Osteocyte (in vitro differentiated cells): ENCODE measurements around the gene STING1. TPM values are rescaled to one million over a fixed set of nuclear protein-coding genes. Genes with fewer than 3 reads are reported as not detected.

Source experiments
- DNase-seq: peaks from one replicate; pipeline ENCODE4 v3.0.0; 2021; ENCODE audit warnings: mixed read lengths; ENCODE audit not compliant: unreplicated experiment; ENCODE audit errors: extremely low spot score
- H3K27ac Mint-ChIP-seq: one replicate; pipeline ENCODE4 v1.8.0; 2021; ENCODE audit warnings: mild to moderate bottlenecking, mixed read lengths; ENCODE audit not compliant: unreplicated experiment
- H3K27me3 Mint-ChIP-seq: one replicate; pipeline ENCODE4 v1.8.0; 2021; ENCODE audit warnings: mixed read lengths; ENCODE audit not compliant: unreplicated experiment
- H3K36me3 Mint-ChIP-seq: one replicate; pipeline ENCODE4 v1.8.0; 2021; ENCODE audit warnings: mixed read lengths; ENCODE audit not compliant: unreplicated experiment
- H3K4me1 Mint-ChIP-seq: one replicate; pipeline ENCODE4 v1.8.0; 2021; ENCODE audit warnings: mixed read lengths; ENCODE audit not compliant: unreplicated experiment
- H3K4me3 Mint-ChIP-seq: one replicate; pipeline ENCODE4 v1.8.0; 2021; ENCODE audit warnings: mild to moderate bottlenecking, moderate library complexity, mixed read lengths; ENCODE audit not compliant: unreplicated experiment
- H3K9me3 Mint-ChIP-seq: one replicate; pipeline ENCODE4 v1.8.0; 2021; ENCODE audit warnings: mixed read lengths; ENCODE audit not compliant: unreplicated experiment
- CTCF ChIP-seq: fragments of 200-600 bp; sonication (generic); IDR thresholded peaks from 2 replicates; pipeline ENCODE4 v1.5.0; 2021; ENCODE audit warnings: antibody characterized with exemption, mild to moderate bottlenecking, moderate library complexity
- total RNA-seq: library from RNA; stranded (reverse); gene quantifications from 2 replicates; pipeline ENCODE4 v1.2.1, GENCODE V29; 2021

The STING1 gene
- total RNA-seq, 1 donor from 2014 or later = 61.6 TPM

DNA sequence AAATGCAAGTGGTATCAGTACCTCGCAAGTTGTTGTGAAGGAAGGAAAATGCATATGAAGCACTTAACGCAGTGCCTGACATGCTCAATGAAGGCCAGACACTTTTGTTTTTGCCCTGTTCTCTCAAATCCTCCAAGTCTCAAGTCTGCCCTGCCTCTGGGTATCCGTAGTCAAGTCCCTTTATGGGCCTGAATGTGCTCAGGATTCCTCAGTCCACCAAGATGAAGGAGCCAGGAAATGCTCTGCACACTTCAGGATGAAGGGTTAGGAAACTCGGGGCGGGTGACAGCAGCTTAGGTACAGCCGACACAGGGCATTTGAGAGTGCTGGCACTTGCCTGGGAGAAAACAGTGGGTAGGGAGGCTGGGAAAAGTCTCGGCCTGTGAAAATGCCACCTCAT, 21.4 kb downstream of the STING1 start:
- Mint-ChIP-seq H3K4me3 (no peak overlapping the region), H3K9me3 (no peaks in the 10 kb centered on the region), H3K27me3 (no peaks in the 10 kb centered on the region), H3K36me3 (no peaks in the 10 kb centered on the region), H3K27ac (no peak overlapping the region), H3K4me1 (peaks cover 41% of the 10 kb centered on the region)
- DNase-seq = no peak
- no peak for TF ChIP-seq CTCF

DNA sequence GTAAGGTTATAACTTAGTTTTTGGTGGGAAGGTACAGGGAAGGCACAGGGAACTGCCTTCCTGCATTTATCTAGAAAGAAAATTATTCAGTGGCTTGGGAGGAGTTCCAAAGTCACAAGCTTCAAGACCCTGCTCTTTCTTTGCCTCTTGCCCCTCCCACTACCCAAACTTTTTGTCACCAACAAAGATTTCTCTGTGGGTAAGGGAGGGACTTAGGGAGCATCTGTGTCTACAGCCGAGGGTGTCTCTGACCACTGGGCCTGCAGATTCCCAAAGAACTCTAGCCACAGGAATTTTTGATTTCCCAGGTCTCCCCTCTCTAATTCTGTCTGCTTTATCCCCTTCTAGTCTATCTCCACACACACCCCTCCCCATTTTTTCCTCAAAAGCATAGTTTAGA, 22.1 kb downstream of the STING1 start:
- no peaks in the 10 kb centered on the region for H3K9me3 Mint-ChIP-seq
- TF ChIP-seq CTCF = no peak
- no peaks in the 10 kb centered on the region for H3K27me3 Mint-ChIP-seq
- no peak for DNase-seq
- H3K27ac Mint-ChIP-seq = peak overlapping the region; percentile 79
- H3K4me3 Mint-ChIP-seq = no peak overlapping the region
- peaks cover 41% of the 10 kb centered on the region for H3K4me1 Mint-ChIP-seq
- no peaks in the 10 kb centered on the region for H3K36me3 Mint-ChIP-seq

- no peak overlapping the region for H3K4me3 Mint-ChIP-seq
- no peak for TF ChIP-seq CTCF
- peak overlapping the region; percentile 79 for H3K27ac Mint-ChIP-seq
Measured at GRCh38 chr5:139459451-139459934, 23.1 kb downstream of the STING1 start.

GRCh38 chr5:139458580-139459407, 23.8 kb downstream of the STING1 start:
- Mint-ChIP-seq H3K36me3 (no peaks in the 10 kb centered on the region), H3K27me3 (no peaks in the 10 kb centered on the region), H3K4me3 (no peak overlapping the region), H3K4me1 (peaks cover 41% of the 10 kb centered on the region), H3K27ac (peak overlapping the region; percentile 79), H3K9me3 (no peaks in the 10 kb centered on the region)
- no peak for TF ChIP-seq CTCF
- no peak for DNase-seq

More at GRCh38 chr5:139459451-139459934, 23.1 kb downstream of the STING1 start:
- no peaks in the 10 kb centered on the region for H3K36me3 Mint-ChIP-seq
- peaks cover 41% of the 10 kb centered on the region for H3K4me1 Mint-ChIP-seq
- no peaks in the 10 kb centered on the region for H3K9me3 Mint-ChIP-seq
- no peaks in the 10 kb centered on the region for H3K27me3 Mint-ChIP-seq
- DNase-seq = no peak

DNA sequence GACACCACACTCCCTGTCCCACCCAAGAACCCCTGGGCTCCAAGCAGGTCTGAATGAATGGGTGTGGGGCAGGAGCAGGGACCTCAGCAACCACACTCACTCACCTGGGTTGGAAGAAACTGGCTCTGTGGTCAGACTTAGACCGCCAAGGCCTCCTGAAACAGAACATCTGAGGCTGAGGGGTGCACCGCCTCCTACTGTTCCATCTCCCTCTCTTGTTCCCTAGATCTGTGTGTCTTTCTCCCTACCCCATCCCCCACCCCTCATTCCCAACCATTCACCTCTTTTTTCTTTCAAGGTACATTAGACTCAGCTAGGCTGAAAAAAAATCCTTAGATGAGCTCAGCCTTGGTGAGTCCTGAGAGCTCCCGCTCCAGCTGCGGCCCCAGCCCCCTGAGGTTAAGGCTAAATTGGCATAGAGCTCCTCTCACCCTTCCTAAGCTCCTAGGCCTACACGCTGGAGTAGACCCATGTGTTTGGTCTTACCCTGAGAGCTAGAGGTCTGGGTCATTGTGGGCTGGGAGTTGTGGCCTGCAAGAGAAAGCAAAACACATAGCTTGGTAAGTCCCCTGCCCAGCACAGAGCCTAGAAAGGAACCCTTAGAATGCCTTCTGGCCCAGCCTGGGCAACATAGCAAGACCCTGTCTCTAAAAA, 24.8 kb downstream of the STING1 start:
- Mint-ChIP-seq H3K9me3 (no peaks in the 10 kb centered on the region), H3K36me3 (no peaks in the 10 kb centered on the region), H3K4me1 (peaks cover 38% of the 10 kb centered on the region), H3K4me3 (no peak overlapping the region), H3K27me3 (no peaks in the 10 kb centered on the region), H3K27ac (peak overlapping the region; percentile 41)
- TF ChIP-seq CTCF = no peak
- DNase-seq = no peak
